ENCODE data around the gene PCSK6.

- TF ChIP-seq, protein P1, sequence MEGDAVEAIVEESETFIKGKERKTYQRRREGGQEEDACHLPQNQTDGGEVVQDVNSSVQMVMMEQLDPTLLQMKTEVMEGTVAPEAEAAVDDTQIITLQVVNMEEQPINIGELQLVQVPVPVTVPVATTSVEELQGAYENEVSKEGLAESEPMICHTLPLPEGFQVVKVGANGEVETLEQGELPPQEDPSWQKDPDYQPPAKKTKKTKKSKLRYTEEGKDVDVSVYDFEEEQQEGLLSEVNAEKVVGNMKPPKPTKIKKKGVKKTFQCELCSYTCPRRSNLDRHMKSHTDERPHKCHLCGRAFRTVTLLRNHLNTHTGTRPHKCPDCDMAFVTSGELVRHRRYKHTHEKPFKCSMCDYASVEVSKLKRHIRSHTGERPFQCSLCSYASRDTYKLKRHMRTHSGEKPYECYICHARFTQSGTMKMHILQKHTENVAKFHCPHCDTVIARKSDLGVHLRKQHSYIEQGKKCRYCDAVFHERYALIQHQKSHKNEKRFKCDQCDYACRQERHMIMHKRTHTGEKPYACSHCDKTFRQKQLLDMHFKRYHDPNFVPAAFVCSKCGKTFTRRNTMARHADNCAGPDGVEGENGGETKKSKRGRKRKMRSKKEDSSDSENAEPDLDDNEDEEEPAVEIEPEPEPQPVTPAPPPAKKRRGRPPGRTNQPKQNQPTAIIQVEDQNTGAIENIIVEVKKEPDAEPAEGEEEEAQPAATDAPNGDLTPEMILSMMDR (IDR thresholded peaks at IDR 0.05; ENCODE audit: insufficient read depth, low read length, poor library complexity, severe bottlenecking): no peak
- TF ChIP-seq EZH2phosphoT487 (conservative IDR thresholded peaks at IDR 0.05; ENCODE audit: low read length): no peak
Measured at GRCh38 chr15:101474233-101474632, 15.3 kb downstream of the PCSK6 start.
